HG03135 (cell line): Measurements from ENCODE around the gene RAB42.
"Not testable (repeated sequence)": the region's sequence is repeated elsewhere in the genome, so short reads cannot be mapped to it uniquely, and the experiment has no call there.

Experiments
- ATAC-seq: cut with Tn5 transposase; IDR thresholded peaks from one replicate; pipeline ENCODE4 v1.9.1; 2021; ENCODE audit warnings: mild to moderate bottlenecking, moderate library complexity; ENCODE audit not compliant: unreplicated experiment

Gene RAB42, protein sequence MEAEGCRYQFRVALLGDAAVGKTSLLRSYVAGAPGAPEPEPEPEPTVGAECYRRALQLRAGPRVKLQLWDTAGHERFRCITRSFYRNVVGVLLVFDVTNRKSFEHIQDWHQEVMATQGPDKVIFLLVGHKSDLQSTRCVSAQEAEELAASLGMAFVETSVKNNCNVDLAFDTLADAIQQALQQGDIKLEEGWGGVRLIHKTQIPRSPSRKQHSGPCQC

GRCh38 chr1:28591708-28592320 is at the start of gene RAB42:
Gene RAB42 (plus strand): TSS chr1:28592265. CDS start chr1:28592512, 247 bp downstream.
- ATAC-seq = no peak

DNA sequence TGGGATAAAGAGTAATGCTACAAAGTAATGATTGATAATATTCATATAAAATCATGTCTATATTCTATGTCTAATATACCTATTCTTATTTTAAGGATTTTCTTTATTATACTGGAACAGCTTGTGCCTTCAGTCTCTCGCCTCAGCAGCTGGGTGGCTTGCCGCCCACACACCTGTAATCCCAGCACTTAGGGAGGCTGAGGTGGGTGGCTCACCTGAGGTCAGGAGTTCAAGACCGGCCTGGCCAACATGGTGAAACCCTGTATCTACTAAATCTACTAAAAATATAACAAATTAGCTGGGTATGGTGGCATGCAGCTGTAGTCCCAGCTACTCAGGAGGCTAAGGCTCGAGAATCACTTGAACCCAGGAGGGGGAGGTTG is 46.8 kb upstream of the RAB42 start:
- no peak for ATAC-seq

- ATAC-seq = no peak
Measured at GRCh38 chr1:28548318-28548717, 43.7 kb upstream of the RAB42 start.

DNA sequence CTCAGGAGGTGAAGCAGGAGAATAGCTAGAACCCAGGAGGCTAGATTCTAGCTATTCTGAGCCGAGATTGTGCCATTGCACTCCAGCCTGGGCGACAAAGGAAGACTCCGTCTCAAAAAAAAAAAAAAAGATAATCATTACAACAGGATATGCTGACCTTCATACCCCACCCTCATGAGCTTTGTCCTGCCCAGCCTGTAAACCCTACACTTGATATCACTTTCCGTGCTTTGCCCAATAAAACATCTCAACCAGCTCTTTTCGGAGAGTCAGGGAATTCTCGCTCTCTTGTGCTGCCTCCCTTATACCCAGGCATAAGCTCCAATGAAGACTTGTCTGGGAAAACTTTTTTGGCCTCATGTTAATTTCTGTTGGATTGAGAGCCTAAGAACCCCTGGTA is 40.7 kb upstream of the RAB42 start:
- ATAC-seq = no peak

DNA sequence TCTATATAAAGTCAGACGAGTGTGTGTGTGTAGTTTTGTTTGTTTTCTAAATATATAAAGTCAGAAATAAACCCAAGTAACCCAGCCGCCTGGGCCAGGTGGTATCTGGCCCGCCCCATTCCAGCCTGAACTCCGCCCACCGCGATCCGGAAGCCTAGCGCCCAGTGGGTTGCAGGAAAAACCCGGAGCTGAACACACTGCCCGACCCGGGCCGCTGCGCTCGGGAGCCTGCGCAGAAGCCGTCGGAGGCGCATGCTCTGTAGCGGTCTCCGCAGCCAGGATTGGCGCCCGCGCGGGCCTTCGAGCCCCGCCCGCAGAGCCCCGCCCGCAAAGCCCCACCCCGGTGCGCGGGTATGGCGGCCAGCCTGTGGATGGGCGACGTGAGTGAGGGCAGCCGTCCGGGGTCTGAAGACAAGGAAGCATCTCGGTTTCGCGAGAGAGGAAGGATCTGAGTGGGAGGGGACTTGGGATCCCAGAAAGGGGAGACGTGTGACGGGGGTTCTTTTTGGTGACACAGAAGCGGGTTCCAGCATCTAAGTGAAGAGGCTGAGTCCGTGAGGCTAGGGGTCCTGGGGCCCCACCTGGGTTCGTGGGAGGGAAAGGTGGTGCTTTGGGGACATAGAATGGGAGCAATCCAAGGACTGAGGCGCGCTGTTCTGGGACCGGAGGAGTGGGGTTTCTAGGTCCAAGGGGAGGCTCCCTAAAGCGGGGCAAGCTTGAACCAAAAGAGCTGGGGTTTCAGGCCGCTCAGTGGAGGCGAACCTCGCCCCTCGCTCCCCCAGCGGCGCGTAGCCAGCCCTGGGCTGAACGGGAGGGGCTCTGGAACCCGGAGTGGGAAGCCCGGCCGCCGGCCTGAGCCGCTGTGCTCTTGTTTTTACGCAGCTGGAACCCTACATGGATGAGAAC is 39.1 kb upstream of the RAB42 start, which contains the start of gene TRNAU1AP:
Gene TRNAU1AP (plus strand): TSS at position 328 of the 906 bp plus-strand sequence. CDS start 26 bp downstream, at position 354.
- peak; percentile 95 for ATAC-seq

GRCh38 chr1:28560886-28561285 is 31.2 kb upstream of the RAB42 start:
- no peak for ATAC-seq

- ATAC-seq = no peak
Measured at GRCh38 chr1:28564310-28564709, 27.8 kb upstream of the RAB42 start.

DNA sequence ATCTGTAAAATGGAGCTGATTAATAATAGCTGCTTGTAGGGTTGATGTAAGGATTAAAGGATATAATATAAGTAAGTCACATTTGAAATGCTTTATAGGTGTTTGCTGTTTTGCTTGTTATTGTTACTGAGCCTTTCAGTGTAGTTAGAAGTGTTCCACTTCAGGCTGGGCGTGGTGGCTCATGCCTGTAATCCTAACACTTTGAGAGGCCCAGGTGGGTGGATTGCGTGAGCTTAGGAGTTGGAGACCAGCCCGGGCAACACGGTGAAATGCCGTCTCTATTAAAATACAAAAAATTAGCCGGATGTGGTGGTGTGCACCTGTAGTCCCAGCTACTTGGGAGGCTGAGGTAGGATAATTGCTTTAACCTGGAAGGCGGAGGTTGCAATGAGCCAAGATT is 27.0 kb upstream of the RAB42 start:
- no peak for ATAC-seq

GRCh38 chr1:28565726-28566125 is 26.3 kb upstream of the RAB42 start:
- no peak for ATAC-seq

- ATAC-seq = no peak
Measured at GRCh38 chr1:28566931-28567330, 25.1 kb upstream of the RAB42 start.

GRCh38 chr1:28571911-28572310 is 20.2 kb upstream of the RAB42 start:
- ATAC-seq = no peak

- not testable (repeated sequence) for ATAC-seq
Measured at GRCh38 chr1:28572891-28573290, 19.2 kb upstream of the RAB42 start.

DNA sequence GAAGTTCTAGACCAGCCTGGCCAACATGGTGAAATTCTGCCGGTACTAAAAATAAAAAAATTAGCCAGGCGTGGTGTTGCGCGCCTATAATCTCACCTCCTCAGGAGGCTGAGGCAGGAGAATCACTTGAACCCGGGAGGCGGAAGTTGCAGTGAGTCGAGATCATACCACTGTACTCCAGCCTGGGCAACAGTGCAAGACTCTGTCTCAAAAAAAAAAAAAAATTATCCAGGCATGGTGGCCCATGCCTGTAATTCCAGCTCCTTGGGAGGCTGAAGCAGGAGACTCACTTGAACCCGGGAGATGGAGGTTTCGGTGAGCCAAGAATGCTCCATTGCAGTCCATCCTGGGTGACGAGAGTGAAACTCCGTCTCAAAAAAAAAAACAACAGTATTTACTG is 18.5 kb upstream of the RAB42 start:
- ATAC-seq = no peak

DNA sequence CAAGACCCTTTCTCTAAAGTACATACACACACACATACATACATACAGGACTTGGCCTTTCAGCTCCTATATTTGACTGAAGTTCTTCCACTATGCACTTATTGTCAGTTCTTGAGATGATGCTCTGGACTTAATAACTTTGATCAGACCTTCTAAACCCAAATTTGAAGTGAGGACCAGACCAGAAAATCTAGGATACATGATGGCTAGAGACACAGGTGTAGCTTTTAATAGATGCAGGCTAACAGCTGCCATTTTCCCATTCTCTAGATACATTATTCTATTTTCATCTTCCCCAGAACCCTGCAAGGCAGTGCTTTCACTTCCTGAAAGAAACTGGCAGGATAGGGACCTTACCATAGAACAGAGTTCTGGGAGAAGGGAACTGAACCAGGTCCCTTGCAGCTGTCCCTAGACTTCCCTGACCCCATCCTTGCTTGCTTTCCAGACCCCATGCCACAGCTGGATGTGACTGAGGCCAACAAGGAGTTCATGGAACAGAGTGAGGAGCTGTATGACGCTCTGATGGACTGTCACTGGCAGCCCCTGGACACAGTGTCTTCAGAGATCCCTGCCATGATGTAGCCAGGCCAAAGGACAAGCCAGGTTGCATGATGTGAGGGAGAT is 14.9 kb upstream of the RAB42 start:
- no peak for ATAC-seq

DNA sequence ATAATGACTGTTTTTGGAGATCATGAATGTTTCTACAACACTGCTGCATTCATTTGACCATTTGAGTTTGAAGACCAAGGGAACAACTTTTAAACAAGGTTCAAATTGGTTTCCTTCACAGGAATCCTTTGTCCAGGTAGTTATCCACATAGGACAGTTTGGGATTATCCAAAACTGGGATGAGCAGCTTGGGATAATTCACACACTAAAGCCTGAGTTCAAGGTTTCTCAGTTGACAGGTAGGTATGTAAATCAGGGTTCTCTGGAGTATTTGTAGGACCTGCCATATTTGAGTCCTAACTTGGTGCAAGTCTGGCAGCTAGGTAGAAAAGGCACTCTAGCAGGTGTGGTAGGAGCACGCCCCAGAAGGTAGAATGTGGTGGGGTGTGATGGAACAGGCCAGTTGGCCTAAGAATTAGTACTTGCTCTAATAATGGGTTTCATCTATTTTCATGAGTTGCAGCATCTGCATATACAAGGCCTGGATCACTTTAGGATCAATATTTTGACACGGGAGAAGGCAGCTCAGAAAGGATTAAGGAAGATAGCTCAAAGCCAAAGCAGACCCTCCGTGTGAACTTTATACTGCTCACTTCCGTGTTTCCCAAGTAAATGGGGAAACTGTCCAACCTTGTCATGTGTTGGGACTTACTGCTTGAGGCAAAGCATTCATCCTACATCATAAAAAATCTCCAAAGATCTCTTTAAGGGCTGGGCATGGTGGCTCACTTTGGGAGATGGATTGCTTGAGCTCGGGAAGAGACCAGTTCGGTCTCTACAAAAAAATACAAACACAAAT is 14.1 kb upstream of the RAB42 start:
- no peak for ATAC-seq

DNA sequence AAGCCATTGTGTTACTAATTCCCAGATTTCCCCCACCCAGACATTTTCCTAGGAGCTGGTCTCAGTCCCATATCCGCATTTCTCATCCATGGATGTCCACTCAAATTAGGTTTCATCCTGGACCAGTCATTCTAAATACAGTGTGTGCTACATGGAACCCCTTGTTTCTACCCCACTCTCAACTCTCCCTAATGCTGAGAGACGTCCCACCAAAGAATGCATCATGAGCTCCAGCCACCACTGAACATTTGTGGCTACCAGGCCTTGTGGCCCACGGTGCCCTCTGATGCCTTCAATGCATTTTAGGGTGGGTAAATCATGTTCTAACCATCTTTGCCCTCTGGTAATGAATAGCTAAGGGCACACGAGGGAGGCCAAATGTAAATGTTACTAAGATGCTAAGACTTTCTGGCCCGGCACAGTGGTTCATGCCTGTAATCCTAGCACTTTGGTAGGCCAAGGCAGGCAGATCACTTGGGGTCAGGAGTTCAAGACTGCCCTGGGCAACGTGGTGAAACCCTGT is 13.3 kb upstream of the RAB42 start:
- no peak for ATAC-seq

- ATAC-seq = no peak
Measured at GRCh38 chr1:28579401-28579800, 12.7 kb upstream of the RAB42 start.

DNA sequence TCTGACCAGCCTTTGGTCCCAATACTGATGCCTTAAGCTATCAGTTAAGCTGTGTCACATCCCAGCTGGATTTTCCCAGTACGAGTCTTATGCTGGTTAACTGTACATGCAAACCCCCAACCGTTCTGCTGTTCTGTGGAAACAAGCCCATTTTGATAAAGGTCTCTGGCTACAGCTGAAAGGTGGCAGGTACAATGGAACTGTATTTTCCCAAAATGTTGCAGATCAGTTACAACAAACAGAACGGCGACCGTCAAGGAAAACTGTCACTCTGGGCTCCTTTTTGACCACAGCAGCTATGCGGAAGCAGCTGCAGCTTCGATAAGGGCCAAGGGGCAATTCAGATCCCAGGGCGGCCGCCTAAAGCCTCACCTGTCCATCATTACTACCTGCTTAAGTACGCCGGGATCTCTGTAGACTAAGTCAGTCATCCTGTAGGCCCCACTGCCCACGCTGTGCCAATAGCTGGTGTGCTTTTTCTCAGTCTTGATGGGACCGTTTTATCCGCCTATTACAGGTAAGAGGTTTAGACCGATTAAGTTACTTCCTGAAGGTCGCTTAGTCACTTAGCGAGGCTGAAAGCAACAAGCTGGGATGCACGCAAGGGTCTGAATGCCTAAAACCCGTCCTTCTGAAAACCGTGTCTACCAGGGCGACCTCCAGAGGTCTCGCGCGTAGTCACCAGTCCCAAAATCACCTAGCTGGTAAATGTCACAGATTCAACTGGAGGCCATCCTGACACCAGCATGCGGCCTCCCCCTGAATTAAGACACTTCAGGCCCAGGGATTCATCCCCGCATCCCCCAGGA is 11.1 kb upstream of the RAB42 start:
- peak; percentile 21 for ATAC-seq

GRCh38 chr1:28581531-28582247 is 10.4 kb upstream of the RAB42 start:
- peak; percentile 83 for ATAC-seq
